Smooth muscle cell (in vitro differentiated cells): ENCODE data around the gene KRT15. TPM values are rescaled to one million over a fixed set of nuclear protein-coding genes. Genes with fewer than 3 reads are reported as not detected.
A peak's percentile ranks its signal among the peaks of the same experiment; 100 is the strongest.

Source experiments
- DNase-seq: peaks from one replicate; lab custom pipeline; 2025; ENCODE audit not compliant: unreplicated experiment; lab: John Stamatoyannopoulos, UW
- H2AFZ ChIP-seq: fragments of 200-600 bp; sonication (generic); 2 replicates; pipeline ENCODE4 v1.6.0; 2016; ENCODE audit warnings: antibody characterized with exemption, low read depth, mild to moderate bottlenecking
- H3F3A ChIP-seq: fragments of 200-600 bp; sonication (generic); 2 replicates; pipeline ENCODE4 v1.6.0; 2017; ENCODE audit warnings: antibody characterized with exemption, low read depth
- H3K27ac ChIP-seq: fragments of 200-600 bp; sonication (generic); 2 replicates; pipeline ENCODE4 v1.5.1; 2016; ENCODE audit warnings: low read depth, mild to moderate bottlenecking
- H3K27me3 ChIP-seq: fragments of 200-600 bp; sonication (generic); 2 replicates; pipeline ENCODE4 v1.6.1; 2016; ENCODE audit warnings: low read depth, mild to moderate bottlenecking
- H3K36me3 ChIP-seq: fragments of 200-600 bp; sonication (generic); 2 replicates; pipeline ENCODE4 v1.5.1; 2016; ENCODE audit warnings: low read depth
- H3K4me1 ChIP-seq: fragments of 200-600 bp; sonication (generic); 2 replicates; pipeline ENCODE4 v1.5.1; 2016; ENCODE audit warnings: low read depth
- H3K4me2 ChIP-seq: fragments of 200-600 bp; sonication (generic); 2 replicates; pipeline ENCODE4 v1.6.0; 2016; ENCODE audit warnings: mild to moderate bottlenecking
- H3K4me3 ChIP-seq: fragments of 200-600 bp; sonication (generic); 2 replicates; pipeline ENCODE4 v1.5.1; 2016; ENCODE audit warnings: mild to moderate bottlenecking
- H3K79me2 ChIP-seq: fragments of 200-600 bp; sonication (generic); 2 replicates; pipeline ENCODE4 v1.6.0; 2016; ENCODE audit warnings: low read depth, mild to moderate bottlenecking
- H3K9ac ChIP-seq: fragments of 200-600 bp; sonication (generic); 2 replicates; pipeline ENCODE4 v1.6.0; 2016; ENCODE audit warnings: low read depth
- H3K9me3 ChIP-seq: fragments of 200-600 bp; sonication (generic); replicated peaks from 2 replicates; pipeline ENCODE4 v1.5.1; 2016; ENCODE audit warnings: low read depth
- H4K20me1 ChIP-seq: fragments of 200-600 bp; sonication (generic); 2 replicates; pipeline ENCODE4 v1.6.0; 2016; ENCODE audit warnings: low read depth
- WGBS: methylation state at CpG from one replicate; pipeline ENCODE4 v1.1.7; 2016; ENCODE audit warnings: low lambda C conversion rate; 5-methylcytosine and 5-hydroxymethylcytosine counted together
- polyA plus RNA-seq: library from polyadenylated mRNA; unstranded; fragments of >200 nt; fragmentation: Nextera tagmentation; extraction: Ambion mirVana; gene quantifications from 2 replicates; pipeline ENCODE4 v1.2.1, GENCODE V29; 2016
- total RNA-seq: library from RNA; depleted of rRNA; stranded (reverse); fragments of >200 nt; gene quantifications from 2 replicates; pipeline ENCODE4 v1.2.3, GENCODE V29; 2014
- TF ChIP-seq, protein P1 (sequence below): fragments of 200-600 bp; sonication (generic); IDR thresholded peaks from 2 replicates; pipeline ENCODE4 v1.5.1; 2017; ENCODE audit warnings: borderline replicate concordance, mild to moderate bottlenecking, antibody characterized with exemption; ENCODE audit not compliant: insufficient read depth, poor library complexity, severe bottlenecking

Gene KRT15
- total and polyA plus RNA-seq, 2 experiments from 2014 or later: 0.93 to 1.7 TPM

DNA sequence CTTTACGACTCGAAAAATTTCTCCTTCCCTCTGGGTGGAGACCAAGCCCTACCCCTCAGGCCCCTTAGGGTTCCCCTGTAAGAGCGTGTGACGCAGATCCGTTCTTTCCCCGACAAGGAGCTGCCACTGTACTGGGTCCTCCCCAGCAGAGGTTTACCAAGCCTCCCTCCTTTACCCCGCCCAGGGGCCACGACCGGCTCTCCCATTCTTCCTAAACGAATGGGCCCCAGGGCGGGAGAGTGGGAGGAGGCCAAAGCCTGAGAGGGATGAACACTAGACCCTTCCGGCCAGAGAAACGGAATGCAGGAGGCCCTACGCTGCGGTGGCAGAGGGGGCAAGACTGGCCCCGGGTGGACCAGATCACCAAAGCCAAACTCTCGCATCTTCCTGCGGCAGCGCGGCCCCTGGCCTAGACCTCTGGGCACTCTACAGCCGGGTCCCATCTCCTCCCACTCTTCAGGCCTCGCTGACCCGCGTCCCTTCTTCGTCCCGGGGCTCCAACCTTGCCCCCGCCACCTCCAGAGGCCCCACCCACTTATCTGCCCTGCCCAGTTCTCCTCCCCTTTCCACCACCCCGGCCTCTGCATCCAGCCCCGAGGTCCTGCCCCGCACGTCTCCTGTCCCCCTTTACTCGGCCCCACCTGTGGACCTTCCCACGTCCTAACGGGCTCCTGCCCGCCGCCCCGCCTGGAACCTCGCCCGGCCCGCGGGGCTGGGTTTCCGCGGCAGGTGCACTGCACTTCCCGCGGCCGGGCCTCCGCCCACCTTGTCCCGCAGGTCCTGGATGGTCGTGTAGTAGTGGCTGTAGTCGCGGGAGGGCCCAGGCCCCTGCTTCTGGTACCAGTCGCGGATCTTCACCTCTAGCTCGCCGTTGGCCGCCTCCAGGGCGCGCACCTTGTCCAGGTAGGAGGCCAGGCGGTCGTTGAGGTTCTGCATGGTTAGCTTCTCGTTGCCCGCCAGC, 8.7 kb upstream of the KRT15 start:
- peak overlapping the region; percentile 51 for H2AFZ ChIP-seq
- no peaks in the 10 kb centered on the region for H3K9me3 ChIP-seq
- no peak for DNase-seq
- 1% methylated on average over 57 of the region's 62 CpGs for WGBS
- peaks cover 21% of the 10 kb centered on the region for H3F3A ChIP-seq
- peak overlapping the region; percentile 69 for H3K4me3 ChIP-seq
- no peaks in the 10 kb centered on the region for H3K36me3 ChIP-seq
- peak overlapping the region; percentile 87 for H3K4me2 ChIP-seq
- H3K9ac ChIP-seq: peak overlapping the region; percentile 65
- no peaks in the 10 kb centered on the region for H3K27me3 ChIP-seq
- peak overlapping the region; percentile 92 for H3K27ac ChIP-seq
- peaks cover 43% of the 10 kb centered on the region for H4K20me1 ChIP-seq
- TF ChIP-seq, protein P1, sequence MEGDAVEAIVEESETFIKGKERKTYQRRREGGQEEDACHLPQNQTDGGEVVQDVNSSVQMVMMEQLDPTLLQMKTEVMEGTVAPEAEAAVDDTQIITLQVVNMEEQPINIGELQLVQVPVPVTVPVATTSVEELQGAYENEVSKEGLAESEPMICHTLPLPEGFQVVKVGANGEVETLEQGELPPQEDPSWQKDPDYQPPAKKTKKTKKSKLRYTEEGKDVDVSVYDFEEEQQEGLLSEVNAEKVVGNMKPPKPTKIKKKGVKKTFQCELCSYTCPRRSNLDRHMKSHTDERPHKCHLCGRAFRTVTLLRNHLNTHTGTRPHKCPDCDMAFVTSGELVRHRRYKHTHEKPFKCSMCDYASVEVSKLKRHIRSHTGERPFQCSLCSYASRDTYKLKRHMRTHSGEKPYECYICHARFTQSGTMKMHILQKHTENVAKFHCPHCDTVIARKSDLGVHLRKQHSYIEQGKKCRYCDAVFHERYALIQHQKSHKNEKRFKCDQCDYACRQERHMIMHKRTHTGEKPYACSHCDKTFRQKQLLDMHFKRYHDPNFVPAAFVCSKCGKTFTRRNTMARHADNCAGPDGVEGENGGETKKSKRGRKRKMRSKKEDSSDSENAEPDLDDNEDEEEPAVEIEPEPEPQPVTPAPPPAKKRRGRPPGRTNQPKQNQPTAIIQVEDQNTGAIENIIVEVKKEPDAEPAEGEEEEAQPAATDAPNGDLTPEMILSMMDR: no peak
- peaks cover 34% of the 10 kb centered on the region for H3K4me1 ChIP-seq
- H3K79me2 ChIP-seq: peaks cover 9% of the 10 kb centered on the region

DNA sequence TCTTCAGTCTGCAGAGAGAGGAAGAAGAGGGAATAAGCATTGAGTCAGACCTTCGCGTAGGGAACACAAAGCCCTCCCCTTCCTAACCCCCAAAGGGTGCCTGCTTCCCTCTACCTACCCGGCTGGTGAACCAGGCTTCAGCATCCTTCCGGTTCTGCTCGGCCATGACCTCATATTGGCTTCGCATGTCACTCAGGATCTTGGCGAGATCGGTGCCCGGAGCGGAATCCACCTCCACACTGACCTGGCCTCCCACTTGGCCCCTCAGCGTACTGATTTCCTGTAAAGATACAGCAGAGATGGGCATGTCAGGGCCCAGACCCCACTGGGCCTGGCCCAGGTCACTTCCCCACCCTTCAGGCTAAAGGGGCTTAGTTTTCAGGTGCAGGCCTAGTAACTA, 5.6 kb upstream of the KRT15 start:
- no peak for DNase-seq
- TF ChIP-seq, protein P1: no peak
- Histone ChIP-seq H3K9me3 (no peaks in the 10 kb centered on the region), H3K4me2 (no peak overlapping the region), H3K27me3 (no peaks in the 10 kb centered on the region), H3K27ac (no peak overlapping the region), H3K4me3 (no peak overlapping the region), H3F3A (peaks cover 24% of the 10 kb centered on the region), H3K4me1 (peaks cover 16% of the 10 kb centered on the region), H3K79me2 (peaks cover 9% of the 10 kb centered on the region), H4K20me1 (peaks cover 43% of the 10 kb centered on the region), H2AFZ (no peak overlapping the region), H3K9ac (no peak overlapping the region), H3K36me3 (no peaks in the 10 kb centered on the region)
- WGBS: 91% methylated on average over 11 of the region's 11 CpGs

DNA sequence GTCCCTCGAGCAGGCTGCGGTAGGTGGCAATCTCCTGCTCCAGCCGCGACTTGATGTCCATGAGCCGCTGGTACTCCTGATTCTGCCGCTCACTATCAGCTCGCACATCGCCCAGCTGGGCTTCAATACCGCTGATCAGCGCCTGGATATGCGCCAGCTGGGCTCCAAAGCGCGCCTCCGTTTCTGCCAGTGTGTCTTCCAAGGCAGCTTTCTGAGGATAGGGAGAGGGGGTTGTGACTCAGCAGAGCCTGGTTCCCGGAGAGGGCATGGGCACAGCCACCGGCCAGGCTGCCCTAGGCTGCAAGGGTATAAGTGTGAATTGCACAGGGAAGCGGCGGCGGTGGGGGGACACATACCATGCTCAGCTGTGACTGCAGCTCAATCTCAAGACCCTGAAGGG, 5.1 kb upstream of the KRT15 start:
- Histone ChIP-seq H3K27ac (no peak overlapping the region), H2AFZ (no peak overlapping the region), H3K79me2 (peaks cover 9% of the 10 kb centered on the region), H3K27me3 (no peaks in the 10 kb centered on the region), H3F3A (peaks cover 20% of the 10 kb centered on the region), H3K4me2 (no peak overlapping the region), H4K20me1 (peaks cover 43% of the 10 kb centered on the region), H3K9ac (no peak overlapping the region), H3K36me3 (no peaks in the 10 kb centered on the region), H3K4me1 (peaks cover 11% of the 10 kb centered on the region), H3K4me3 (no peak overlapping the region), H3K9me3 (no peaks in the 10 kb centered on the region)
- no peak for DNase-seq
- TF ChIP-seq, protein P1: no peak
- 92% methylated on average over 19 of the region's 19 CpGs for WGBS
